ENCODE data around the gene ESM1.

- TF ChIP-seq POLR2A (IDR thresholded peaks at IDR 0.05; ENCODE audit: low read depth, low read length) (no peak), TAF1 (IDR thresholded peaks at IDR 0.05; ENCODE audit: borderline replicate concordance, low read depth, low read length) (no peak), POLR2AphosphoS5 (IDR thresholded peaks at IDR 0.05; ENCODE audit: low read depth, low read length) (no peak)
These were observed 19.3 kb upstream of the ESM1 start for GRCh38 chr5:55004729-55005128.
